SK-N-SH (cell line): Measurements from ENCODE around the gene NHLRC2. TPM values are rescaled to one million over a fixed set of nuclear protein-coding genes. Genes with fewer than 3 reads are reported as not detected.

Experiments
- CTCF ChIA-PET: fragments of 300-600, 350-600 bp; formaldehyde crosslinking; extraction: SDS; loops from one replicate; lab custom pipeline; 2021; lab: Yijun Ruan, JAX
- POLR2A ChIA-PET: fragments of 350-600 bp; sonication (Branson Sonifier 250); formaldehyde crosslinking; extraction: SDS; loops from one replicate; lab custom pipeline; 2020; ENCODE audit warnings: antibody characterized with exemption, inconsistent platforms; lab: Yijun Ruan, JAX
- DNase-seq: peaks from one replicate; pipeline ENCODE4 v3.0.0; 2012
- H2AFZ ChIP-seq: fragments of 200-600 bp; sonication (generic); 2 replicates; pipeline ENCODE4 v1.8.1; 2016; ENCODE audit warnings: antibody characterized with exemption, mild to moderate bottlenecking, low read depth
- H3F3A ChIP-seq: fragments of 200-600 bp; sonication (generic); replicated peaks from 2 replicates; pipeline ENCODE3; 2016; ENCODE audit warnings: antibody characterized with exemption, mild to moderate bottlenecking; ENCODE audit not compliant: insufficient read depth
- H3K27ac ChIP-seq, 2 experiments: fragments of 200-500 bp in 1 of 2; fragments of 200-600 bp in 1 of 2; sonication (Bioruptor generic) in 1 of 2; sonication (generic), shearing (Covaris generic) in 1 of 2; 2 replicates each; pipeline versions ENCODE4 v1.5.1 to v1.6.1; 2014 to 2016; ENCODE audit warnings: low read depth in 2 of 2, inconsistent platforms in 1 of 2, low read length in 1 of 2, mild to moderate bottlenecking in 1 of 2, mixed read lengths in 1 of 2
- H3K27me3 ChIP-seq: fragments of 200-600 bp; sonication (generic), shearing (Covaris generic); 2 replicates; pipeline ENCODE4 v1.6.1; 2016; ENCODE audit warnings: mixed run types; ENCODE audit not compliant: insufficient read depth
- H3K36me3 ChIP-seq, 2 experiments: fragments of 200-500 bp in 1 of 2; fragments of 200-600 bp in 1 of 2; sonication (Bioruptor generic) in 1 of 2; sonication (generic) in 1 of 2; replicated peaks in 1 of 2; 2 replicates each; pipeline versions ENCODE3 to v1.5.1; 2014 to 2016; ENCODE audit warnings: low read length in 1 of 2, mild to moderate bottlenecking in 1 of 2; ENCODE audit not compliant: insufficient read depth in 2 of 2, control insufficient read depth in 1 of 2
- H3K4me1 ChIP-seq, 2 experiments: fragments of 200-500 bp in 1 of 2; fragments of 200-600 bp in 1 of 2; sonication (Bioruptor generic) in 1 of 2; sonication (generic), shearing (Covaris generic) in 1 of 2; 2 replicates each; pipeline versions ENCODE4 v1.5.1 to v1.6.1; 2014 to 2016; ENCODE audit warnings: low read depth in 1 of 2, low read length in 1 of 2, mixed run types in 1 of 2; ENCODE audit not compliant: insufficient read depth in 2 of 2, control insufficient read depth in 1 of 2
- H3K4me2 ChIP-seq: fragments of 200-600 bp; sonication (generic), shearing (Covaris generic); 2 replicates; pipeline ENCODE4 v1.6.1; 2017; ENCODE audit warnings: mixed run types
- H3K4me3 ChIP-seq, 2 experiments: fragments of 200-500 bp in 1 of 2; fragments of 200-600 bp in 1 of 2; sonication (Bioruptor generic) in 1 of 2; sonication (generic), shearing (Covaris generic) in 1 of 2; 2 replicates each; pipeline versions ENCODE4 v1.5.1 to v1.8.1; 2014 to 2016; ENCODE audit warnings: low read depth in 2 of 2, inconsistent platforms in 1 of 2, low read length in 1 of 2, mild to moderate bottlenecking in 1 of 2, mixed read lengths in 1 of 2, moderate library complexity in 1 of 2
- H3K79me2 ChIP-seq: fragments of 200-600 bp; sonication (generic); 2 replicates; pipeline ENCODE4 v1.8.1; 2017; ENCODE audit warnings: mild to moderate bottlenecking; ENCODE audit not compliant: insufficient read depth
- H3K9ac ChIP-seq: fragments of 200-600 bp; sonication (generic); 2 replicates; pipeline ENCODE4 v1.6.1; 2017; ENCODE audit warnings: mixed run types
- H3K9me2 ChIP-seq: fragments of 200-600 bp; sonication (generic); 2 replicates; pipeline ENCODE4 v1.6.1; 2017; ENCODE audit warnings: mixed run types
- H3K9me3 ChIP-seq: fragments of 200-600 bp; sonication (generic); 2 replicates; pipeline ENCODE4 v1.6.1; 2017; ENCODE audit warnings: mixed run types, mild to moderate bottlenecking, moderate library complexity
- H4K20me1 ChIP-seq: fragments of 200-600 bp; sonication (generic); 2 replicates; pipeline ENCODE4 v1.6.1; 2017; ENCODE audit warnings: mild to moderate bottlenecking, mixed run types; ENCODE audit not compliant: insufficient read depth
- EP300 ChIP-seq, 2 experiments: IDR thresholded peaks; 2 replicates each; pipeline versions ENCODE4 v1.4.0 to v1.6.1; 2012; ENCODE audit warnings: borderline replicate concordance in 1 of 2, low read depth in 1 of 2, low read length in 1 of 2
- EZH2phosphoT487 ChIP-seq: fragments of 200-600 bp; sonication (generic); IDR thresholded peaks from 2 replicates; pipeline ENCODE4 v1.6.1; 2017; ENCODE audit warnings: low read depth, mixed run types, mild to moderate bottlenecking, antibody characterized with exemption, moderate library complexity, borderline replicate concordance
- JUND ChIP-seq: IDR thresholded peaks from 2 replicates; pipeline ENCODE4 v1.4.0; 2012
- RFX5 ChIP-seq: IDR thresholded peaks from 2 replicates; pipeline ENCODE4 v1.6.1; 2012; ENCODE audit warnings: mild to moderate bottlenecking, improper control_type of control experiment, low read length
- SMC3 ChIP-seq: IDR thresholded peaks from 2 replicates; pipeline ENCODE4 v1.6.1; 2012; ENCODE audit warnings: low read depth, low read length, improper control_type of control experiment
- TAF1 ChIP-seq: IDR thresholded peaks from 2 replicates; pipeline ENCODE4 v1.6.1; 2012; ENCODE audit warnings: low read depth, mild to moderate bottlenecking, low read length, moderate library complexity, borderline replicate concordance
- TEAD4 ChIP-seq: IDR thresholded peaks from 2 replicates; pipeline ENCODE4 v1.4.0; 2012; ENCODE audit warnings: mild to moderate bottlenecking, borderline replicate concordance; ENCODE audit not compliant: insufficient read depth
- WGBS: methylation state at CpG from one replicate; pipeline ENCODE4 v1.1.6; 2017; ENCODE audit warnings: low lambda C conversion rate; 5-methylcytosine and 5-hydroxymethylcytosine counted together
- polyA plus RNA-seq, 3 experiments: library from polyadenylated mRNA; depleted of rRNA; stranded (reverse); fragments of >200 nt; gene quantifications; 2 replicates each; pipeline ENCODE4 v1.2.3, GENCODE V29; 2012
- TF ChIP-seq, protein P1 (sequence below): fragments of 200-600 bp; sonication (generic); IDR thresholded peaks from 2 replicates; pipeline ENCODE4 v1.6.1; 2017; ENCODE audit warnings: antibody characterized with exemption, mild to moderate bottlenecking, moderate library complexity

Gene NHLRC2
- polyA plus RNA-seq, 1 of the 3 experiments (the other 2 are of a cell fraction), result 2.8 TPM

DNA sequence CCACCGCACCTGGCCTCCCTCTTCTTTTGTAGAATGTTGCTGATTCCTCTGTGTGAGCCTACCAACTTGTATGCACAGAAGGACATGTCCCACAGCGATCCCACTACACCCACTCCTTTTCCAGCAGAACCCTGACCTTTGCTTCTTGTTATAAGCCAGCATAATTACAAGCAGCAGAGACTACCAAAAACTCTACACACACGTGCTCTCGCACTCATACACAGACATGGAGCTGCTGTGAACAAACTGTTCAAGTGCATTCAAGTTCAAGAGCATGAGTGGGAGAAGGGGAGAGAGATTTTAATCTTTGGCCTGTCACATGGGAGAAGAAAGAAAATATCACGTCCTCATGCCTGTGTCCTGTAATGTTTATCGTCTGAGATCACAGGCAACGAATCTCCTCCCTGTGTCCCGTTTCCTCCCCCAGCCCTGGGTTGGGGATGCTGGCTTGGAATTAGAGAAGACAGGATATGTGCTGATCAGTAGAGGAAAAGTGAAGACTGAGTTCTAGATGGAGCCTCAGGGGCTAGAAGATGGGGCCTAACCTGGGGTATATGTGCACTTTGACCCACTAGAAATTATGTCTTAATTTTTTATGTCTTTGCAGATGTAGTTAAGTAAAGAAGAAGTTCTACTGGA lies 79.6 kb downstream of the NHLRC2 start:
- Histone ChIP-seq H2AFZ (no peak overlapping the region), H3K4me1 (no peaks in the 10 kb centered on the region; a peak in 1 of 4 replicates), H3F3A (no peaks in the 10 kb centered on the region), H3K27me3 (no peaks in the 10 kb centered on the region), H3K9me2 (no peaks in the 10 kb centered on the region), H3K9me3 (no peaks in the 10 kb centered on the region), H3K79me2 (no peaks in the 10 kb centered on the region), H3K4me2 (no peak overlapping the region), H3K36me3 (no peaks in the 10 kb centered on the region), H3K27ac (no peak overlapping the region), H3K9ac (no peak overlapping the region), H4K20me1 (no peaks in the 10 kb centered on the region), H3K4me3 (no peak overlapping the region)
- no peak for TF ChIP-seq TAF1
- TF ChIP-seq TEAD4, result no peak
- TF ChIP-seq SMC3, result no peak
- CTCF ChIA-PET, result interaction anchor here (0.6 kb wide), 1 partner anchor 38 kb away, joined by 3 read pairs; no protein-coding TSS in a partner anchor
- POLR2A ChIA-PET, result no interaction called here
- DNase-seq, result no peak
- 73% methylated on average over 8 of the region's 8 CpGs for WGBS

DNA sequence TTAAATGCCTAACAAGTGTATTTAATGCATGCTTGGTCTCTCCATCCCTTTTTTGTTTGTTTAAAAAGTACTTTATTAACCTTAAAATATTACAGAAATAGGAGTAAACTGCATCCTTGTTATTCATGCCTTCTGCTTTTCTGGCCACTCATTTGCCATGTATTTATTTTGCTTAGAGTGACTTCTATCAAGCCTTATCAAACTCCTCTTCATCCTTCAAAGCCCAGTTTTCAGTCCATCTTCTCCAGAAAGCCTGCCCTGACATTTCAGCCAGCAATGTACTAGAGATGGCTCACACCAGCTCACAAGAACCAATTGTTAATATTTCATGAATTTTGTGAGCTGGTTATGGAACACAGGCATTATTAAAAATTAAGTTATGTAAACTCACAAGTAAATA lies 82.8 kb downstream of the NHLRC2 start:
- no peak for TF ChIP-seq EZH2phosphoT487
- no peak for TF ChIP-seq EP300 (IDR thresholded peaks at IDR 0.05; ENCODE audit: borderline replicate concordance in 1 of 2, low read depth in 1 of 2, low read length in 1 of 2)
- TF ChIP-seq JUND, result no peak
- TF ChIP-seq, all 33 proteins: peak for 0
- Histone ChIP-seq H3K79me2 (no peaks in the 10 kb centered on the region), H3K9me2 (no peaks in the 10 kb centered on the region), H3K4me1 (no peaks in the 10 kb centered on the region), H3K27me3 (no peaks in the 10 kb centered on the region; the same call in 1 of the 2 replicates), H3K36me3 (no peaks in the 10 kb centered on the region), H4K20me1 (no peaks in the 10 kb centered on the region), H2AFZ (no peak overlapping the region), H3F3A (no peaks in the 10 kb centered on the region), H3K27ac (no peak overlapping the region), H3K4me3 (no peak overlapping the region), H3K9ac (no peak overlapping the region), H3K4me2 (no peak overlapping the region), H3K9me3 (no peaks in the 10 kb centered on the region)
- ChIA-PET CTCF (no interaction called here), POLR2A (no interaction called here)
- DNase-seq, result no peak

DNA sequence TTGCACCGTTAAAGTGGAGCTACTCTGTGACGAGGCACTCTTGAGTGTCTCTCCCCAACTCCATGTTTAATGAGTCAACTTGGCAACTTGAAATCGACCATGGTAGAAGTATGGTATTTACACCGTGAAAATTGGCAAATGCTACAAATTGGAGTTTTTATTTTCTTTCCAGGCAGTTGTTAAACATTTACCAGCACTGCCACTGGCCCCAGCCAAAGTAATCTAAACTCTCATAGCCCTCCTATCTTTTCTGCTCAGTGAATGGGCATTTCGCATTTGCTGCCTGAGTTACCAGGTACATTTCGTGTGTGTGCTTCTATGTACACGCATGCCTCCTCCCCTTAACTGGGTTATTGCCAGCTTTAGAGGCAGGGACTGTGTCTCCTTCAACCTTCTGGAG lies 83.3 kb downstream of the NHLRC2 start:
- ChIA-PET POLR2A (no interaction called here), CTCF (no interaction called here)
- Histone ChIP-seq H3K36me3 (no peaks in the 10 kb centered on the region), H3K4me2 (no peak overlapping the region), H3K27me3 (no peaks in the 10 kb centered on the region; the same call in 1 of the 2 replicates), H3K4me1 (no peaks in the 10 kb centered on the region), H3K4me3 (no peak overlapping the region), H4K20me1 (no peaks in the 10 kb centered on the region), H3K9ac (no peak overlapping the region), H3K9me3 (no peaks in the 10 kb centered on the region), H3K27ac (no peak overlapping the region), H3K79me2 (no peaks in the 10 kb centered on the region), H3F3A (no peaks in the 10 kb centered on the region), H2AFZ (no peak overlapping the region), H3K9me2 (no peaks in the 10 kb centered on the region)
- 52% methylated on average over 7 of the region's 7 CpGs for WGBS
- TF ChIP-seq, protein P1, sequence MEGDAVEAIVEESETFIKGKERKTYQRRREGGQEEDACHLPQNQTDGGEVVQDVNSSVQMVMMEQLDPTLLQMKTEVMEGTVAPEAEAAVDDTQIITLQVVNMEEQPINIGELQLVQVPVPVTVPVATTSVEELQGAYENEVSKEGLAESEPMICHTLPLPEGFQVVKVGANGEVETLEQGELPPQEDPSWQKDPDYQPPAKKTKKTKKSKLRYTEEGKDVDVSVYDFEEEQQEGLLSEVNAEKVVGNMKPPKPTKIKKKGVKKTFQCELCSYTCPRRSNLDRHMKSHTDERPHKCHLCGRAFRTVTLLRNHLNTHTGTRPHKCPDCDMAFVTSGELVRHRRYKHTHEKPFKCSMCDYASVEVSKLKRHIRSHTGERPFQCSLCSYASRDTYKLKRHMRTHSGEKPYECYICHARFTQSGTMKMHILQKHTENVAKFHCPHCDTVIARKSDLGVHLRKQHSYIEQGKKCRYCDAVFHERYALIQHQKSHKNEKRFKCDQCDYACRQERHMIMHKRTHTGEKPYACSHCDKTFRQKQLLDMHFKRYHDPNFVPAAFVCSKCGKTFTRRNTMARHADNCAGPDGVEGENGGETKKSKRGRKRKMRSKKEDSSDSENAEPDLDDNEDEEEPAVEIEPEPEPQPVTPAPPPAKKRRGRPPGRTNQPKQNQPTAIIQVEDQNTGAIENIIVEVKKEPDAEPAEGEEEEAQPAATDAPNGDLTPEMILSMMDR, result no peak
- TF ChIP-seq RFX5, result no peak
- DNase-seq, result no peak
